T-helper 22 cell (primary cell): ENCODE data around the gene CRLF3.
"Not testable (repeated sequence)": the region's sequence is repeated elsewhere in the genome, so short reads cannot be mapped to it uniquely, and the experiment has no call there.

Source experiments
- DNase-seq: peaks from one replicate; pipeline ENCODE4 v3.0.0-alpha.2; 2020; ENCODE audit warnings: low read depth

CRLF3 gene

DNA sequence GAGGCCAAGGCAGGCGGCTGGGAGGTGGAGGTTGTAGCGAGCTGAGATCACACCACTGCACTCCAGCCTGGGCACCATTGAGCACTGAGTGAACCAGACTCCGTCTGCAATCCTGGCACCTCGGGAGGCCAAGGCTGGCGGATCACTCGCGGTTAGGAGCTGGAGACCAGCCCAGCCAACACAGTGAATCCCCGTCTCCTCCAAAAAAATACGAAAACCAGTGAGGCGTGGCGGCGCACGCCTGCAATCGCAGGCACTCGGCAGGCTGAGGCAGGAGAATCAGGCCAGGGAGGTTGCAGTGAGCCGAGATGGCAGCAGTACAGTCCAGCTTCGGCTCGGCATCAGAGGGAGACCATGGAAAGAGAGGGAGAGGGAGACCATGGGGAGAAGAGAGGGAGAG lies 88.1 kb downstream of the CRLF3 start:
- DNase-seq = not testable (repeated sequence)

DNA sequence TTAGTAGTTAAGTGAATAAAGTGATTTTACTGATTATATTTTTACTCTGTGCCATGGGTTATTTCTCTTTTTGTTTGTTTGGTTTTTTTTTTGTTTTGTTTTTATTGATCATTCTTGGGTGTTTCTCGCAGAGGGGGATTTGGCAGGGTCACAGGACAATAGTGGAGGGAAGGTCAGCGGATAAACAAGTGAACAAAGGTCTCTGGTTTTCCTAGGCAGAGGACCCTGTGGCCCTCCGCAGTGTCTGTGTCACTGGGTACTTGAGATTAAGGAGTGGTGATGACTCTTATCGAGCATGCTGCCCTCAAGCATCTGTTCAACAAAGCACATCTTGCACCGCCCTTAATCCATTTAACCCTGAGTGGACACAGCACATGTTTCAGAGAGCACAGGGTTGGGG lies 88.8 kb downstream of the CRLF3 start:
- not testable (repeated sequence) for DNase-seq

DNA sequence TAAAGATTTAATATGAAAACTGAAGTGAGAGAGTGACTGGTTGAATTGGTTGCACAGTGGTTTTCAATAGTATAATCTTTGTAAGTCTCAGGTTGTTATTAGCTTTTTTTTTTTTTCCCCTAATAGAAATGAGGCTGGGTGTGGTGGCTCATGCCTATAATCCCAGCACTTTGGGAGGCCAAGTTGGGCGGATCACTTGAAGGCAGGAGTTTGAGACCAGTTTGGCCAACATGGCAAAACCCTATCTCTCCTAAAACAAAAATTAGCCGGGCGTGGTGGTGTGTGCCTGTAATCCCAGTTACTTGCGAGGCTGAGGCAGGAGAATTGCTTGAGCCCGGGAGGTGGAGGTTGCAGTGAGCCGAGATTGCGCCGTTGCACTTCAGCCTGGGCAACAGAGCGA lies 89.3 kb downstream of the CRLF3 start:
- not testable (repeated sequence) for DNase-seq

DNA sequence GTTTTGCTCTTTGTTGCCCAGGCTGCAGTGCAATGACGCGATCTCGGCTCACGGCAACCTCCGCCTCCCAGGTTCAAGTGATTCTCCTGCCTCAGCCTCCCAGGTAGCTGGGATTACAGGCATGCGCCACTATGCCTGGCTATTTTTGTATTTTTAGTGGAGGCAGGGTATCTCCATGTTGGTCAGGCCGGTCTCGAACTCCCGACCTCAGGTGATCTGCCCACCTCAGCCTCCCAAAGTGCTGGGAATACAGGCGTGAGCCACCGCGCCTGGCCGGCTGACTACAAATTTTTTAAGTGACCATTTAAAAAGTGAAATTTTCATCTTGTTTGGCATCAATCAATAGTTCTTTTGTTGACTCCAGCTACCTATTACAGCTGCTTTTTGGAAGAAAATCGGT lies 90.3 kb downstream of the CRLF3 start:
- not testable (repeated sequence) for DNase-seq
